GM21619 (cell line): Measurements from ENCODE around the gene CPLX3.

Experiments
- ATAC-seq: cut with Tn5 transposase; IDR thresholded peaks from one replicate; pipeline ENCODE4 v1.9.1; 2021; ENCODE audit not compliant: unreplicated experiment

Gene CPLX3

GRCh38 chr15:74827614-74828013 lies 1.2 kb downstream of the CPLX3 start:
- no peak for ATAC-seq

DNA sequence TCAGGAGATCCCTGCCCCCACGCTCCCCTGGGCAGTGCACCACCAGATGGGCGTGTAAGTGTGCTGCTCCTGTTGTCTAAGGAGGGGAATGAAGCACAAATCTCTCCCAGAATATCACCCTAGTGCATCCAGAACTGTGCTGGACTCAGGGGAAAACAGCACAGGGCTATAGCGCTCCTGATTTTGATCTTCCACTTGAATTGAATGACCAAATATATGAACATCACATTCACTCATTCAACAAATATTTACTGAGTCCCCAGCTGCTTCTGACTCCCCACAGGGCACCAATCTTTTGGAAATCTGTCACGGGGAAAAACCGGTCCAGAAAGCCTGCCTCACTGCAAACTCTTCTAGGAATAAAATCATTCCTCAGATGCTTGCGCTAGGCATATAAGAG lies 2.4 kb downstream of the CPLX3 start:
- no peak for ATAC-seq

DNA sequence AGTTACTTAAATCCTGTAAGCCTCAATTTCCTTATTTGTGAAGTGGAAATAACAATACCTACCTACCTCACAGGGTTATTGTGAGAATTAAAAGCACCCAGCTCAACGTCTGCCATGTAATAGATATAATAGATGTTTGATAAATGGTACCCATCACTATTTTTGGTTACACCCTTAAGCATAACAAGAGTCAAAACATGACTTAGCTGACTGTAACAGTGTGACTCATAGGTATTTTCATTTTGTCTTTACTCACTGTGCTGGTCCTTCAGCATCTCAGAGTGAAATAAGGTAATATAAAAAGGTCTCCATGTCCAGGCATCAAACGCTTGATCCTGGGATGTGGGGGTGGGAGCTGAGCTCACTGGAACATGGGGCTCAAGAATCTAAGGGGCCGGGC lies 3.1 kb downstream of the CPLX3 start:
- no peak for ATAC-seq

DNA sequence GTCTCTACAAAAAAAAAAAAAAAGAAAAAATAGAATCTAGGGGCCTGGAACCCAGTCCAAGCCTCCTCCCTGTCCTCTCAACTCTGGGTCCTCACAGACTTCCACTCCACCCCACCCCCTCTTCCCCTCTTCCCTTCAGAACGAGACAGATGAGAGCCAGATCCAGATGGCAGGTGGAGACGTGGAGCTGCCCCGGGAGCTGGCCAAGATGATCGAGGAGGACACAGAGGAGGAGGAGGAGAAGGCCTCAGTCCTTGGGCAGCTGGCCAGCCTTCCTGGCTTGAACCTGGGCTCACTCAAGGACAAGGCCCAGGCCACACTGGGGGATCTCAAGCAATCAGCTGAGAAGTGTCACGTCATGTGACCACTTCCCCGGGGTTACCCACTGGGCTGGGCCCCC lies 3.6 kb downstream of the CPLX3 start:
- ATAC-seq = no peak

- ATAC-seq = no peak
These were observed 4.4 kb downstream of the CPLX3 start for GRCh38 chr15:74830868-74831267.

DNA sequence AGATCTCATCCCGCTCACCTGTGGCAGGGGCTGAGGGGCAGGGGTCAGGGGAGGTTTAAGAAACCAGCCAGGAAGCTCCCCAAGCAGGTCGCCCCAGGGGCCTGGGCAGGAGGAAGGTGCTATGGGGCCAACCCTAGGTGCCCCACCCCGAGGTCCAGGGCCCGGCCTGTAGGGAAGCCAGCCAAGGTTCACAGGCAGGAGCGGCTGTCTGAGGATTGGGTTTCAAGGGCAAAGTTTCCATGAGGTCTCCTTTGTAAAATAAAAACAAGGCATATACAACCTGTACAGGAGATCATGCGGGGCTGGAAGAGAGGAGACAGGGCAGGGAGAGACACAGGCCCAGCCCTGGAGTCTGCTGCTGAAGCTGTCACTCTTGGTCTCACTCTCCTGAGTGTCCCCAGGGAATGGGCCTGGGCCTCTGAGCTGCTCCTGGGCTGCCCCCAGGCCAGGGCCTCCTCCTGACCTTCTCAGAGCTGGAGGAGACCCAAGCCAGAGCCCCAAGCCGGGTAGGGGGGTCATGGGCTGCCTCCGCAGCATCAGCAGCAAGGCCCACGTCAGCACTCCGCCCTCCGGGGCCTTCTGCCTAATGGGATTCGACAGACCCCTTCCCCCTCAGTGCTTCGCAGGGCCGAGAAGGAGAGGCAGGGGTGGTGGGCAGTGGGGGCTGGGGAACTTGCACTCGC lies 5.5 kb downstream of the CPLX3 start:
- ATAC-seq = no peak

- ATAC-seq = no peak
These were observed 6.4 kb downstream of the CPLX3 start for GRCh38 chr15:74832826-74833225.

DNA sequence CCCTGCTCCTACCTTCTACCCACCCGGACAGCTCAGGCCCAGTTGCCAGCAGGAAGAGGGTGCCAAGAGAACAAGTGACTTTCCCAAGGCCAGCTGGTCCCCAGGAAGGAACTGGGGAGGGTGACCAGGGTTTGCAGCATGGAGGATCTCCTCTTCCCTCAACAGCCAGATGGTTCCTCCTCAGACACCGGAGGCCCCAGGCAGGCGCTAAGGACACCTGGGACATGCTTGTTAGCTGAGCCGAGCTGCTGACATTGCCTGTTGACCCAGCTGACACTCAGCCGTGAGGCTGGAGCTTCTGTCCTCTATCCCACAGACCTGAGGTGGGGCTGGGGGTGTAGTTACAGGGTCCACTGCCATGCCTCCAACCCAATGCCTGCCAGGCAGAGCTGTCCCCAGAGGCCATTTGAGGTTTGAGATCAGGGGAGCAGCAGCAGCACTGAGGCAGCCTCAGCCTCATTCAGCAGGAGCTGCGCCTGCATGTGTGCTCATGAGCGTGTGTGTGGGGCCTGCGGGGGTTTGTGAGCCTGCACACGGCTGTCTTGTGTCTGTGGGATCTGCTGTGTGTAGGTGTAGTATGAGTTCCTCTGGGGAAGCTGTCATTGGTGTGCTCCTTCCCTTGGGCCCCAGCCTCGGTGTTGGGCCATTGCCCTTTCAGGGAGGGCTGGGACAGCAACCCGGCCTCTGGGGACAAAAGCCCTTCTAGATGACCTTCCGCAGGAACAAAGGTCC lies 7.1 kb downstream of the CPLX3 start:
- no peak for ATAC-seq

DNA sequence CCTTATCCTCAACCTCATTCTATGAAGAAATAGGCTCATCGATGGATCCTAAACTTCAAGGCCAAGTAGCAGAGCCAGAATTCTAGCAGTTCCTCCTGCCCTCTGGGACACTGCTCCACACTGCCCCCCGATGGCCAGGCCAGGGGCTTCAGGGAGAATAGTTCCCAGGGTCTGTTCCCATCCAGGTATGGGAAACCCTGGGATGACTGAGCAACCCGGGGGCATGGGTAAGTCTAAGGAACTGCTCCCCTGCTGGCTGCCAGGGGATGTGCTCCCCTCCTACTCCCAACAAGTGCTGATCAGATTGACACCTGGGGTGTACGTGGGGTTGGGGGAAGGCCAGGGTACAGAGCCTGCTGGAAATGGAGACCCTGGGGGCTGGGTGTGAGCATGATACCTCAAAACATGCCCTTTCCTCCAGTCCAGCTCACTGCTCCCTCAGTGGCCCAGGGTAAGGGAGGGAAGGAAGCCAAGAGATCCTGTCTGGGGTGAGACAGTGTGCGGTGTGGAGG lies 8.9 kb downstream of the CPLX3 start:
- no peak for ATAC-seq

DNA sequence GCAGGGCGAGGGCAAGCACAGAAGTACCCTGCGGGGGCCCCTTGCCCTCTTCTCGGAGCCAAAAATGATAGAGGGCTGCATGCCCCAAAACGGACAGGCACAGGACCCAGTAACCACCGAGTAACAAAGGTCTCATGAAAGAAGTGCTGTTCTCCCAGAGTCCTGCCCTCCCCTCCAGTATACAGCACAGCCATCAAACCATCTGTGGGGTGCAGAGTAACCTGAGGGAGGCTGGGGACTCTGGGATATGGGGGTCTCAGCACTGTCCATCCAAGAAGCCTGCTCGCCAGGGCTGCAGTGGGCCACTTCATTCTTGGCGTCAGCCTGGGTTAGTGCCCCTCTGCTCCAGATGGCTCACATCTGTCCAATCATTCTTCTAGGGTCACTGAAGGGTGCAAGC lies 10.4 kb downstream of the CPLX3 start:
- no peak for ATAC-seq

DNA sequence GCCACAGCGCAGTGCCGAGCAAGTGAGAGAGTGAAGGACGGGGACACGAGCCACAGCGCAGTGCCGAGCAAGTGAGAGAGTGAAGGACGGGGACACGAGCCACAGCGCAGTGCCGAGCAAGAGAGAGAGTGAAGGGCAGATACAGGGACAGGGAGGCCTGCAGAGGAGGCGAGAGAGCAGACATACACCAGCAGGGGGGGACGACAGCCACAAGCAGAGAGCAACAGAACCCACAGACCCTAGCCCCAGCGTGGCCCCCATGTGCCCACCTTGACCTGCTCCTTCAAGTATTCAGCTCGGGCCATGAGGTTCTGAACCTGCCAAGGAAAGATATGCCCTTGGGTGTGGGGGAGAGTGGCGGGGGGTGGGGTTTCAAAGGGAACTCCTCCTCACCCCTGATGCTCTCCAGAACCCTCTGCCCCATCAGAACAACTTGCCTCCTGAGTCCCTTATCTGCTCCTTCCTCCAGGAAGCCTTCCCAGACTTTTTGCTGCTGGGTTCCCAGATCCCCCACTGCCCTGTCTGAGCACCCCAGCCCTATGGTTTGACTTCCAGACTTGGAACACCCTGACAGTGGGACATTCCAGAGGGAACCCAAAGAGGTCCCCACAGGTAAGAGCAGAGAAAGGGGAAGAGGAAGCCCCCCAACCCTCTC lies 11.2 kb downstream of the CPLX3 start:
- ATAC-seq = no peak

- no peak for ATAC-seq
These were observed 11.7 kb downstream of the CPLX3 start for GRCh38 chr15:74838137-74838516.

DNA sequence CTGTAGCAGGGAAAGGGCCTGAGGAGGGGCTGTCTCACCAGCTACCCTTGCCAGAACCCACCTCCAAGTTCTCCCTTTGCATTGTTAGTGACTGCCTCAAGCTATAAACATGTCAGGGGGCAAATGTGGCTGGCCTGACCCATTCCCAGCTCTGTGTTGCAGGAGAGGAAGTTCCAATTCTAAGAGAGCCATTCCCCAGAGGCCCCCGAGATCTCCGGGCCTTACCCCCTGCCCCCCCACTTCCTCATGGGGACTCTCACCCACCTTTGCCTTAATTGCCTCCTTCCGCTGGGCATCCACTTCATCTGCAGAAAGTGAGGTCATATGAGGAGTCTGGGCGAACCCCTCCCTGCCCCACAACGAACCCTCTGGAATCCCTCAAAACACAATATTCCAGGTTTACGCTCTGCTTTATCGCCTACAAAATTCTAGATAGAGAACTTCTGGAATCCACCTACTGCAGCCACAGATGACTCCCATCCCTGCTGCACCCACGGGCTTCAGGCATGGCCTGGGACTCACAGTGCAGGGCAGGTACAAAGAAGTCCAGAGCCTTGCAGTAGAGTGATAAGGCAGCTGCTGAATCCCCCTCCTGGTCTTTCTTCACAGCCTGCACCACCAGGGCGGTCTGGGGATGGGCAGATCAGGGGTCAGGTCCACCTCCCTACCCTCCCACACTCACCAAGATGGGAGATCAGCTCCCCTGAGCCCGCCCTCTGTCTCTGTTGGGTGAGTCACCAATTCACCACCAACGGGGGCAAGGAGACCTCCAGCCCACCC lies 12.5 kb downstream of the CPLX3 start:
- no peak for ATAC-seq

- no peak for ATAC-seq
These were observed 13.3 kb downstream of the CPLX3 start for GRCh38 chr15:74839526-74840395.

- no peak for ATAC-seq
These were observed 14.7 kb downstream of the CPLX3 start for GRCh38 chr15:74840851-74841775.

- ATAC-seq = no peak
These were observed 15.5 kb downstream of the CPLX3 start for GRCh38 chr15:74841891-74842373.

DNA sequence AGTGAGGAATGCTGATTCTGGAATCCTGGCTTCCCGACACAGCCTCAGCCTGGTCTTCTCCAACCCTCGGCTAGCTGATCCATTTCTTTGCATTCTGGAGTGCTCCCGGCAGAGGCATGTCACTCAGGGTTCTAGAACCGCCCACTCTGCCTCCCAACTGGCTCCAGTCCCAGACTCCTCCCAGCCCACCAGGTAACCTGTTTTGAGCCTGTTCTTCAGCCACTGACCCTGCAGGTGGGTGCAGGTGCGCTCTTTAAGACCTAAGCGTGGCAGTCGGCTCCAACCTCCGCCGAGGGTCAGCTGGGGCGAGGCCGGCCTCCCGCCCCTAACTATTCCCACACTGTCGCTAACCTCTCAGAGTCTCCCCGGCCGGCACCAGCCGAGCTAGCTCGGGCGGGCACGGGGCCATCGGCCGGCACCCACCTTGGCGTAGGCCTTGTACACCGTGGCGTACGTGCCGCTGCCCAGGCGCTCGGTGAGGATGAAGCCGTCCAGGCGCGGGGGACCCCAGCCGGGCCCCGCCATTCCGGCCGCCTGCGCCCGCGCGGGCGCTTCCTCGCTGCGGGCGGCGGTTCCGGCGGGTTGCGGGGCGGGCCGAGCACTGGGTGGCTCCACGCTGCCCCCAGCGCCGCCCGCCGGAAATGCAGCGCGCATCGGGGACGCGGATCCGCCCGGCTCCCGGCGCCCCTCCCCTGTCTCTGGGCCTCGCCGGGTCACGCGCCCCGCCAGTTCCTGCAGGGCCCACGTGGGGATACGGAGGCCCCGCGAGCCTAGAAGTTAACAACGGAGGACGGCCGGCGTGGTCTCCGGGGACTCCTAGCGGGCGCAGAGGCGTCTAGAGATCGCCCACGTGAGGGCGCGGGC lies 16.4 kb downstream of the CPLX3 start, which contains the start of gene ULK3:
ULK3 (minus strand) TSS at position 576 of the 864 bp plus-strand sequence; CDS start at position 525, 51 bp downstream.
- peak; percentile 72 for ATAC-seq

DNA sequence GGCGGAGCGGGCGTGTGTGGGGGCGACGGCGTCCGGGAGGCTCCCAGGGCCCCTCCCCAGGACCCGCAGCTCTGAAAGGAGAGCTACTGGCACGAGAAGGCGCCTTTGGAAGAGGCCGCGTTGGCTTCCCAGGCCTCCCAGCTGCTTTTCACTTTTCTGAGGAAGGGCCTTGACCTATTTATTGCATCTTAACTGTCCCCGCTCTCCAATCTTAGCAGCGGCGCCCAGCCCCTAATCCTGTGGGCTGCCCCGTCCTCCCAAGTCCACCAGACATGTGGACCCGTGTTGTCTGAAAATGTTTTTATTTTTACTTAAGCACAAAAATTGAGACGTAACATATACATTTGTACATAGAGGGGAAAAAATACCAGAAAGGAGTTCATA lies 17.0 kb downstream of the CPLX3 start:
- ATAC-seq = no peak
